ENCODE data around the gene ZNF697.
"Not testable (repeated sequence)": the region's sequence is repeated elsewhere in the genome, so short reads cannot be mapped to it uniquely, and the experiment has no call there.

Gene ZNF697

DNA sequence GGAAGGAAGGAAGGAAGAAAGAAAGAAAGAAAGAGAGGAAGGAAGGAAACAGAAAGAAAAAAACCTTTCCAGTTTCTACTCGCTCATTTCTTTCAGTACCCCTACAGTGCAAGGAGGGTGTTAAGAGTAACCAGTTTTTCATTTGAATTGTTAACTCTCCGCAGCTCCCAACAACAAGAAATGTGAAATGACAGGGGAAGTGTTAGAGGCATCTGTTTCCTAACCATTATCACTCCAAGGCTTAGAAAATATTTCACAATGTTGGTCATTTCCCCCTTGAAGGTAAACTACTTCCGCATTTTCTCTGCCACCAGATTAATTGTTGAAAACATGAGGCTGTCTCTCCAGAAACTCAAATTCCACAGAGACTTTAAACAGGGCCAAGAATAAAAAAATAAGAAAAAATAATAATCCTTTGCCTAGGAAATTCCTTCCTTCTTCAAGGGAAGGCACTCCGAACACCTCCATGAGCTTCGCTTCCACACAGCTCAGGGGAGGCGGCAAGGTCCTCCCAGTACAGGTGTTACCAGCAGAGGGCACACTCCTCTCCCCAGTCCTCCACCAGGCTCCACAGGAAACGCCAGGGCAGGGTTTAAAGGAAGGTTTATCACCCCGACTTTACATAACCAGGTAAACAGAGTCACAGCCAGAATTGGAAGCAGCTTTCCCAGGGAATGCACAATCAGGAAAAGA, 78.0 kb downstream of the ZNF697 start:
- DNase-seq, H3K4me3 Mint-ChIP-seq, ATAC-seq, H3K4me1 Mint-ChIP-seq, H3K27ac Mint-ChIP-seq, H3K9me3 Mint-ChIP-seq: not testable (repeated sequence)
- H3K27me3 Mint-ChIP-seq, result peaks cover 32% of the 10 kb centered on the region

All from stimulated activated naive CD8-positive, alpha-beta T cell treated with anti-CD3 and anti-CD28 coated beads, Interleukin-15, amount 100 ng/mL, for 72 hours (primary cell).